K562 (cell line): ENCODE data around the gene ST6GALNAC6. TPM values are rescaled to one million over a fixed set of nuclear protein-coding genes. Genes with fewer than 3 reads are reported as not detected.

Experiments used
- ATAC-seq: fragments of 200-7000 bp; cut with Tn5 transposase; 3 replicates; pipeline ENCODE4 v1.9.1; 2020; ENCODE audit warnings: moderate library complexity
- BruUV-seq: library from RNA; stranded (reverse); fragments of 400-500 nt; replicated peaks from 2 replicates; lab custom pipeline; 2021; lab: Mats Ljungman, UMichigan
- CTCF ChIA-PET: fragments of 300-600 bp; formaldehyde crosslinking; extraction: SDS; loops from one replicate; lab custom pipeline; 2021; ENCODE audit warnings: low intra/inter-chr PET ratio; lab: Yijun Ruan, JAX
- POLR2A ChIA-PET: fragments of 300-600, 350-650 bp; sonication (Branson Sonifier 250); formaldehyde crosslinking; extraction: SDS; loops from one replicate; lab custom pipeline; 2021; ENCODE audit warnings: antibody characterized with exemption, inconsistent platforms; lab: Yijun Ruan, JAX
- DNase-seq, 4 experiments: peaks; one replicate each; pipeline versions ENCODE4 v3.0.0 to v3.0.0-alpha.2; 2011 to 2018; ENCODE audit warnings: low spot score in 3 of 4, mixed read lengths in 3 of 4; ENCODE audit errors: extremely low read depth in 1 of 4
- FAIRE-seq: peaks from 2 replicates; lab custom pipeline; 2011; peaks lifted over from hg19 to GRCh38; lab: Jason Lieb, UNC
- H2AFZ ChIP-seq: 2 replicates; pipeline ENCODE4 v1.6.0; 2011; ENCODE audit warnings: low read depth, low read length, control low read depth, inconsistent platforms
- H3K27ac ChIP-seq: fragments of 200-600 bp; 3 replicates; pipeline ENCODE4 v1.8.0; 2011; ENCODE audit warnings: low read depth, mild to moderate bottlenecking, control low read depth, inconsistent platforms, low read length, moderate library complexity, mixed read lengths; ENCODE audit errors: extremely low read depth
- H3K27me3 ChIP-seq, 2 experiments: fragments of 300-600 bp in 1 of 2; 2 replicates in 1 of 2; 3 replicates in 1 of 2; pipeline versions ENCODE4 v1.6.0 to v1.8.0; 2011; ENCODE audit warnings: inconsistent platforms in 2 of 2, low read length in 2 of 2, mild to moderate bottlenecking in 1 of 2, mixed read lengths in 1 of 2, moderate library complexity in 1 of 2; ENCODE audit not compliant: control insufficient read depth in 2 of 2, insufficient read depth in 2 of 2
- H3K36me3 ChIP-seq: fragments of 300-600 bp; 3 replicates; pipeline ENCODE4 v1.8.0; 2011; ENCODE audit warnings: mild to moderate bottlenecking, low read length, inconsistent platforms; ENCODE audit not compliant: control insufficient read depth, insufficient read depth
- H3K4me1 ChIP-seq, 2 experiments: fragments of 200-600 bp in 1 of 2; replicated peaks in 1 of 2; 2 replicates in 1 of 2; 3 replicates in 1 of 2; pipeline versions ENCODE4 v1.5.1 to v1.8.0; 2011; ENCODE audit warnings: inconsistent platforms in 2 of 2, low read length in 2 of 2, mild to moderate bottlenecking in 1 of 2, mixed read lengths in 1 of 2, moderate library complexity in 1 of 2; ENCODE audit not compliant: control insufficient read depth in 2 of 2, insufficient read depth in 2 of 2
- H3K4me2 ChIP-seq: 2 replicates; pipeline ENCODE4 v1.6.1; 2011; ENCODE audit warnings: low read length, control low read depth, inconsistent platforms, mixed read lengths; ENCODE audit not compliant: insufficient read depth
- H3K4me3 ChIP-seq: fragments of 200-600 bp; sonication (generic), shearing (Covaris generic); 2 replicates; pipeline ENCODE4 v1.5.1; 2016; ENCODE audit warnings: control low read depth, inconsistent platforms
- H3K79me2 ChIP-seq: fragments of 200-600 bp; 3 replicates; pipeline ENCODE4 v1.8.0; 2011; ENCODE audit warnings: low read length, inconsistent platforms; ENCODE audit not compliant: control insufficient read depth, insufficient read depth
- H3K9ac ChIP-seq, 2 experiments: 2 replicates each; pipeline versions ENCODE4 v1.6.0 to v1.6.1; 2011; ENCODE audit warnings: low read depth in 2 of 2, low read length in 2 of 2, control low read depth in 1 of 2, inconsistent platforms in 1 of 2, mild to moderate bottlenecking in 1 of 2, mixed read lengths in 1 of 2; ENCODE audit not compliant: insufficient read depth in 1 of 2
- H3K9me1 ChIP-seq: one replicate; pipeline ENCODE4 v1.6.0; 2011; ENCODE audit warnings: inconsistent platforms, mild to moderate bottlenecking, low read length, moderate library complexity; ENCODE audit not compliant: control insufficient read depth, insufficient read depth
- H3K9me3 ChIP-seq: replicated peaks from 2 replicates; pipeline ENCODE4 v1.5.1; 2011; ENCODE audit warnings: low read depth, low read length, inconsistent platforms; ENCODE audit not compliant: control insufficient read depth, insufficient read depth
- H4K20me1 ChIP-seq: replicated peaks from 2 replicates; pipeline ENCODE4 v1.6.1; 2011; ENCODE audit warnings: low read length, inconsistent platforms, mixed read lengths; ENCODE audit not compliant: control insufficient read depth, insufficient read depth
- BCOR ChIP-seq: fragments of 450-650 bp; IDR thresholded peaks from 2 replicates; pipeline ENCODE4 v1.6.1; 2016
- BRD9 ChIP-seq: fragments of 450-650 bp; IDR thresholded peaks from 2 replicates; pipeline ENCODE4 v1.6.1; 2018; ENCODE audit warnings: low read depth; ENCODE audit not compliant: partially characterized antibody
- DMBX1 ChIP-seq: fragments of 250-450 bp; sonication (Bioruptor Pico); IDR thresholded peaks from 2 replicates; pipeline ENCODE4 v1.8.0; 2022; ENCODE audit warnings: inconsistent platforms, mild to moderate bottlenecking, moderate library complexity, borderline replicate concordance
- ERF ChIP-seq: fragments of 450-650 bp; formaldehyde crosslinking; IDR thresholded peaks from 2 replicates; pipeline ENCODE4 v1.4.0; 2020; ENCODE audit warnings: mild to moderate bottlenecking, mixed read lengths
- FOXA1 ChIP-seq: fragments of 450-650 bp; IDR thresholded peaks from 2 replicates; pipeline ENCODE4 v1.6.1; 2016; ENCODE audit warnings: mild to moderate bottlenecking, borderline replicate concordance
- FOXK1 ChIP-seq: sonication (generic); formaldehyde crosslinking; IDR thresholded peaks from 2 replicates; pipeline ENCODE4 v1.8.0; 2022; ENCODE audit warnings: missing genetic modification reagents, mild to moderate bottlenecking, borderline replicate concordance
- GTF2A2 ChIP-seq: IDR thresholded peaks from 2 replicates; pipeline ENCODE4 v1.6.1; 2016; ENCODE audit warnings: mild to moderate bottlenecking, missing genetic modification characterization, missing compliant biosample characterization
- HDAC2 ChIP-seq: fragments of 450-650 bp; IDR thresholded peaks from 2 replicates; pipeline ENCODE4 v1.6.1; 2016; ENCODE audit warnings: mild to moderate bottlenecking
- MBD2 ChIP-seq: sonication (generic); IDR thresholded peaks from 2 replicates; pipeline ENCODE4 v1.6.1; 2016; ENCODE audit warnings: low read depth, borderline replicate concordance
- NCOA2 ChIP-seq, 2 experiments: fragments of 450-650 bp; IDR thresholded peaks; 2 replicates each; pipeline ENCODE4 v1.6.1; 2018; ENCODE audit warnings: mild to moderate bottlenecking in 2 of 2, moderate library complexity in 1 of 2; ENCODE audit not compliant: partially characterized antibody in 2 of 2
- PCBP1 ChIP-seq: fragments of 200-400 bp; formaldehyde crosslinking; IDR thresholded peaks from 2 replicates; pipeline ENCODE4 v1.6.1; 2018; ENCODE audit warnings: mild to moderate bottlenecking, low read depth, low read length; ENCODE audit not compliant: poor library complexity, severe bottlenecking
- PHB ChIP-seq: fragments of 250-450 bp; sonication (Bioruptor Pico); IDR thresholded peaks from 2 replicates; pipeline ENCODE4 v1.5.0; 2021
- POLR2A ChIP-seq: fragments of 450-650 bp; conservative IDR thresholded peaks from 2 replicates; pipeline ENCODE4 v1.6.1; 2016
- RAD21 ChIP-seq, 2 experiments: fragments of 250-450 bp in 1 of 2; fragments of 450-650 bp in 1 of 2; sonication (Bioruptor Pico) in 1 of 2; formaldehyde crosslinking in 1 of 2; IDR thresholded peaks in 1 of 2; conservative IDR thresholded peaks in 1 of 2; 2 replicates each; pipeline versions ENCODE4 v1.4.0 to v1.8.0; 2020 to 2022; ENCODE audit warnings: mild to moderate bottlenecking in 2 of 2, moderate library complexity in 1 of 2
- RBFOX2 ChIP-seq: fragments of 200-400 bp; formaldehyde crosslinking; IDR thresholded peaks from 2 replicates; pipeline ENCODE4 v1.6.1; 2017; ENCODE audit warnings: low read depth, mild to moderate bottlenecking, low read length, moderate library complexity
- TOE1 ChIP-seq, 2 experiments: fragments of 450-650 bp in 1 of 2; sonication (generic) in 1 of 2; formaldehyde crosslinking in 1 of 2; IDR thresholded peaks; 2 replicates each; pipeline versions ENCODE4 v1.7.1 to v1.8.0; 2016 to 2022; ENCODE audit warnings: borderline replicate concordance in 2 of 2, mild to moderate bottlenecking in 2 of 2, antibody characterized with exemption in 1 of 2, inconsistent platforms in 1 of 2, low read depth in 1 of 2, missing genetic modification reagents in 1 of 2, moderate library complexity in 1 of 2
- ZNF133 ChIP-seq: fragments of 250-450 bp; sonication (Bioruptor Pico); IDR thresholded peaks from 2 replicates; pipeline ENCODE4 v1.4.0; 2020; ENCODE audit warnings: mild to moderate bottlenecking
- ZNF175 ChIP-seq: fragments of 200-800 bp; sonication (Bioruptor generic); IDR thresholded peaks from 2 replicates; pipeline ENCODE4 v1.6.1; 2016; ENCODE audit warnings: low read depth, mild to moderate bottlenecking, missing genetic modification characterization, missing compliant biosample characterization
- ZNF444 ChIP-seq: fragments of 250-450 bp; sonication (Bioruptor Pico); IDR thresholded peaks from 2 replicates; pipeline ENCODE4 v1.4.0; 2020; ENCODE audit warnings: mild to moderate bottlenecking, moderate library complexity
- WGBS: fragments of 100-300 bp; shearing (Covaris generic); methylation state at CpG from one replicate; pipeline ENCODE4 v1.1.6; 2016; ENCODE audit warnings: low coverage, mixed read lengths; ENCODE audit not compliant: insufficient coverage; ENCODE audit errors: missing lambda C conversion rate; 5-methylcytosine and 5-hydroxymethylcytosine counted together
- in situ Hi-C: fragments of 300-500 bp; cut with MboI; formaldehyde crosslinking; loops from 4 replicates; pipeline ENCODE4 v1.15.0; 2018; ENCODE audit warnings: inconsistent platforms, mixed read lengths
- intact Hi-C: fragments of 100-400 bp; cut with micrococcal nuclease; formaldehyde crosslinking; loops from 2 replicates; pipeline ENCODE4 v1.14.2; 2022
- polyA plus RNA-seq, 8 experiments: library from polyadenylated mRNA; depleted of rRNA in 4 of 8; stranded (reverse) in 5 of 8; unstranded in 3 of 8; fragments of >200 nt; fragmentation: Nextera tagmentation in 2 of 8; fragmentation: Illumina TruSeq in 1 of 8; extraction: Ambion mirVana in 2 of 8; extraction: Trizol in 1 of 8; gene quantifications; 2 replicates each; pipeline versions ENCODE4 v1.2.1 to v1.2.3, GENCODE V29; 2011 to 2014; ENCODE audit warnings: inconsistent platforms in 1 of 8, missing spikeins in 1 of 8
- total RNA-seq, 7 experiments: library from RNA; depleted of rRNA in 6 of 7; stranded (reverse); fragments of >200 nt in 6 of 7; fragmentation: Illumina TruSeq in 2 of 7; extraction: Trizol in 2 of 7; gene quantifications; 2 replicates each; pipeline versions ENCODE4 v1.2.1 to v1.2.3, GENCODE V29; 2011 to 2021; ENCODE audit warnings: low replicate concordance in 1 of 7
- TF ChIP-seq, protein P1 (sequence below): sonication (generic); formaldehyde crosslinking; IDR thresholded peaks from 2 replicates; pipeline ENCODE4 v1.8.0; 2022; ENCODE audit warnings: mild to moderate bottlenecking, missing genetic modification reagents, borderline replicate concordance

ST6GALNAC6 gene
- total and polyA plus RNA-seq, 9 of the 15 experiments (the other 6 are each of a cell fraction or from before 2014, with no cell fraction given) = 0.13 to 23.0 (median 14.5) TPM

GRCh38 chr9:127918183-127919107, 19.0 kb upstream of the ST6GALNAC6 start:
- ChIA-PET CTCF (interaction anchor here (4.3 kb wide), 1 partner anchor 183 kb away, joined by 34 read pairs; the partner anchor contains the start of gene TOR2A), POLR2A (interaction anchor here (1.0 to 1.4 kb wide), 3 partner anchors 10 to 138 kb away, joined by 4 to 5 read pairs (median 4); no protein-coding TSS in a partner anchor)
- in situ Hi-C loops (loop anchor here (5.0 to 25.0 kb wide), 3 partner anchors 181 to 981 kb away; partner anchors contain the start of gene TOR2A), intact Hi-C loops (loop anchor here (5.0 to 10.0 kb wide), 2 partner anchors 51 to 414 kb away; no protein-coding TSS in a partner anchor)
- Histone ChIP-seq H3K27me3 (no peaks in the 10 kb centered on the region), H3K4me3 (no peak overlapping the region), H3K27ac (peak overlapping the region; percentile 57), H3K4me1 (peaks cover 38 to 57% of the 10 kb centered on the region in 2 experiments), H3K4me2 (peak overlapping the region; percentile 47), H3K79me2 (peaks cover 17% of the 10 kb centered on the region), H4K20me1 (no peaks in the 10 kb centered on the region), H3K36me3 (peaks cover 11% of the 10 kb centered on the region; the same call in 1 of the 3 replicates), H2AFZ (peak overlapping the region; percentile 92), H3K9me3 (no peaks in the 10 kb centered on the region), H3K9ac (peak overlapping the region; percentile 24 to 65), H3K9me1 (no peaks in the 10 kb centered on the region)
- FAIRE-seq (peak; percentile 32), ATAC-seq (peak; percentile 73), DNase-seq (peak; percentile 50 to 78 (median 64))
- BruUV-seq = no TSS peak
- WGBS = 39% methylated on average over 8 of the region's 8 CpGs
- TF ChIP-seq PHB (CRISPR knock-in tag) = no peak
- no peak for TF ChIP-seq ZNF444 (CRISPR knock-in tag)
- no peak for TF ChIP-seq TOE1 (IDR thresholded peaks at IDR 0.05; ENCODE audit: borderline replicate concordance)
- TF ChIP-seq TOE1 (CRISPR knock-in tag; IDR thresholded peaks at IDR 0.05; ENCODE audit: borderline replicate concordance, low read depth) = peak; percentile 27; the same call in 1 of the 2 replicates
- TF ChIP-seq FOXK1 (CRISPR knock-in tag) = no peak
- TF ChIP-seq POLR2A = 0 out of 2 replicates have a peak, but pooled peaks have one; percentile 32
- TF ChIP-seq GTF2A2 (tag) = no peak
- no peak for TF ChIP-seq ZNF133 (CRISPR knock-in tag)
- TF ChIP-seq ZNF175 = no peak
- TF ChIP-seq PCBP1 = no peak
- TF ChIP-seq RAD21 (CRISPR knock-in tag; conservative IDR thresholded peaks at IDR 0.05 in 1 of 2, IDR thresholded peaks at IDR 0.05 in 1 of 2) = peak in 1 of 2 experiments; percentile 62; a peak in 3 of 4 replicates
- peak; percentile 40; the same call in 1 of the 2 replicates for TF ChIP-seq RBFOX2
- TF ChIP-seq NCOA2 (IDR thresholded peaks at IDR 0.05; ENCODE audit: partially characterized antibody in 2 of 2) = no peak
- no peak for TF ChIP-seq DMBX1 (CRISPR knock-in tag)
- no peak for TF ChIP-seq HDAC2
- TF ChIP-seq BCOR = no peak
- no peak for TF ChIP-seq BRD9
- no peak for TF ChIP-seq MBD2
- no peak for TF ChIP-seq FOXA1
- TF ChIP-seq ERF = 0 out of 2 replicates have a peak, but pooled peaks have one; percentile 31
- TF ChIP-seq, protein P1, sequence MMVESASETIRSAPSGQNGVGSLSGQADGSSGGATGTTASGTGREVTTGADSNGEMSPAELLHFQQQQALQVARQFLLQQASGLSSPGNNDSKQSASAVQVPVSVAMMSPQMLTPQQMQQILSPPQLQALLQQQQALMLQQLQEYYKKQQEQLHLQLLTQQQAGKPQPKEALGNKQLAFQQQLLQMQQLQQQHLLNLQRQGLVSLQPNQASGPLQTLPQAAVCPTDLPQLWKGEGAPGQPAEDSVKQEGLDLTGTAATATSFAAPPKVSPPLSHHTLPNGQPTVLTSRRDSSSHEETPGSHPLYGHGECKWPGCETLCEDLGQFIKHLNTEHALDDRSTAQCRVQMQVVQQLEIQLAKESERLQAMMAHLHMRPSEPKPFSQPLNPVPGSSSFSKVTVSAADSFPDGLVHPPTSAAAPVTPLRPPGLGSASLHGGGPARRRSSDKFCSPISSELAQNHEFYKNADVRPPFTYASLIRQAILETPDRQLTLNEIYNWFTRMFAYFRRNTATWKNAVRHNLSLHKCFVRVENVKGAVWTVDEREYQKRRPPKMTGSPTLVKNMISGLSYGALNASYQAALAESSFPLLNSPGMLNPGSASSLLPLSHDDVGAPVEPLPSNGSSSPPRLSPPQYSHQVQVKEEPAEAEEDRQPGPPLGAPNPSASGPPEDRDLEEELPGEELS (CRISPR knock-in tag) = no peak
